Measurements from ENCODE around the gene GIGYF2.

- TF ChIP-seq CTCF (IDR thresholded peaks at IDR 0.05; ENCODE audit: low read length) (no peak), EZH2 (optimal IDR thresholded peaks at IDR 0.05; ENCODE audit: low read depth, low read length) (no peak)
These were observed 181.9 kb downstream of the GIGYF2 start for GRCh38 chr2:232878855-232879617.
